NCI-H1092 treated with DMSO at 0.1 percent for 48 hours (cell line): ENCODE data around the gene ELAVL1.

Experiments used
- DNase-seq: peaks from one replicate; lab custom pipeline; 2025; lab: John Stamatoyannopoulos, UW

Gene ELAVL1

DNA sequence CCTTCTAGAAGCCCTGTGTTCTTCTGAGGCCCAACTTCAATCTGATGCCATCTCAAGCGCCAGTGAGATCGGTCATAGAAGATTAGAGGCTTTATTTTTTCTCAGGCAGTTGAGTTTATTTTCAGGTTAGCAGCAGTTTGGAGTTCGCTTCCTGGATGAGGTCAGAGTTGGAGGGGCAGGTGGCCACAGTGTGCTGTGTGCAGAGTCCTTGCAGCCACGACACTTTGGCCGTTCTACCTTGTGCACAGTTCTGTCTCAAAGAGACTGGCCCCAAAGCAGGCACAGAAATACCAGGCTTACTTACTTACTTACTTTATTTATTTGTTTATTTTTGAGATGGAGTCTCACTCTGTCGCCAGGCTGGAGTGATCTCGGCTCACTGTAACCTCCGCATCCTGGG, 15.9 kb upstream of the ELAVL1 start:
- DNase-seq = no peak

DNA sequence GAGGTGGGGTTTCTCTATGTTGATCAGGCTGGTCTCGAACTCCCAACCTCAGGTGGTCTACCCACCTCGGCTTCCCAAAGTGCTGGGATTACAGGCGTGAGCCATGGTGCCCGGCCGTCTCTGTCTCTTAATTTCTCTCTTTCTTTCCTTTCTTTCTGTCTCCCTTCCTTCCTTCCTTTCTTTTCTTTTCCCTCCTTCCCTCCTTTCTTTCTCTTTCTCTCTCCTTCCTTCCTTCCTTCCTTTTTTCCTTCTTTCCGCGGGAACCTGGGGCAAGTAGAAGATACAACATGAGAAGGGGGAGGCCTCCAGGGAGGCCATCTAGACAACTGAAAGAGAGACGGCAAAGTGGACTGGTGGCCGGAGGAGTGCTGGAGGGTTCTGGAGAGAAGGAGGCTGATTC, 15.2 kb upstream of the ELAVL1 start:
- no peak for DNase-seq

GRCh38 chr19:8017808-8018207, 12.4 kb upstream of the ELAVL1 start:
- DNase-seq = no peak

DNA sequence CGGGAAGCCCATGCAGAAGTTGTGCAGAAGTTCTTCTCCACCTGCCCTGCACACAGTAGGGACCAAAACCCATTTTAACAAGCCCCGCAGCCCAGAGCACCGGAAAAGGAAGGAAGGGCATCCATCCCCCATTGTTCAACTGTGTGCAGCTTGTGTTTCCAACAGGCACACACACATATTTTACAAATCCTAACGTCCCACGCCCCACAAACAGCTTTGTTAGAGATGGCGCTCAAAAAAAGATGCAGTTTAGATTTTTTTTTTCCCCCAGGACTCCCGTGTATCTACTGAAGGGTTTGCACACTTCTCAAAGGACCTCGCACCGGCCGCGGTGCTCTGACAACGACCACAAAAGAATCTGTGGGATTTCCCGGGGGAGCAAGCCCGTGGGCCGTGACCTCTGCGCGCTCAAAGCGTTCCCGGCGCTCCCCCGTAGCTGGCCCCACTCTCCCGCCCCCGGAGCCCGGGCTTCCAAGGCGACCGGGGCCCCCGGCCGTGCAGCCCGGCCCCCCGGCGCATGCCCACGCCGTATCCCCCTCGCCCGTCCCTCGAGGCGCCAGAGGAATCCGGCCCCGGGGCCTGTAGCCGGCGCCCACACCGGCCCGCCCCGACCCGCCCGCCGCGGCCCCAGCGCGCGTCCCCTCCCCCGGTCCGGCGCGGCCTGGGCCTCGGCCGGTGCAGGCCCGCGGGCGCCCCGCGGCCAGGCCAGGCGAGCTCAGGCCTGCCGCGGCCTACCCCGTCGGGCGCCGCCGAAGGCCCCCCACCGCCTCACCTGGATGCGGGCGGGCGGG, 523 bp downstream of the ELAVL1 start:
- no peak for DNase-seq

DNA sequence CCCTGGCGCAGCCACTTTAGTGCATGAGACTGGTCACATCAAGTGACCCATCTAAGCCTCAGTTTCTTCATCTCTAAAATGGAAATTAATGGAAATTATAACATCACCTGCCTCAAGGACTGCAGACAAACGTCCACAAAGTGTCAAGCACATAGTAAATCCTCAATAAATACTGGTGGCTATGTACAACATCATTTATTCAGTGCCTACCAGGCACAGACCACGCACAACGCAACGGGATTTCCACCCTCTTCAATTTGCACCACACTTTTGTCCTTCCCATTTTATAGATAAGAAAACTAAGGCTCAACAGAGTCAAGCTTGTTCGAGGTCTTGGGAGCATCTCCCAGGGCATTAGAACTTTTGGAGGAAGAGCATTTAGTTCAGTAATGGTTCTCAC, 1.4 kb downstream of the ELAVL1 start:
- no peak for DNase-seq

- DNase-seq = peak; percentile 43
Observed at GRCh38 chr19:8001995-8002849, 3.2 kb downstream of the ELAVL1 start.

- DNase-seq = no peak
Observed at GRCh38 chr19:8001651-8001994, 3.8 kb downstream of the ELAVL1 start.

GRCh38 chr19:8000298-8001038, 5.0 kb downstream of the ELAVL1 start:
- no peak for DNase-seq

- no peak for DNase-seq
Observed at GRCh38 chr19:7999376-7999775, 6.1 kb downstream of the ELAVL1 start.

DNA sequence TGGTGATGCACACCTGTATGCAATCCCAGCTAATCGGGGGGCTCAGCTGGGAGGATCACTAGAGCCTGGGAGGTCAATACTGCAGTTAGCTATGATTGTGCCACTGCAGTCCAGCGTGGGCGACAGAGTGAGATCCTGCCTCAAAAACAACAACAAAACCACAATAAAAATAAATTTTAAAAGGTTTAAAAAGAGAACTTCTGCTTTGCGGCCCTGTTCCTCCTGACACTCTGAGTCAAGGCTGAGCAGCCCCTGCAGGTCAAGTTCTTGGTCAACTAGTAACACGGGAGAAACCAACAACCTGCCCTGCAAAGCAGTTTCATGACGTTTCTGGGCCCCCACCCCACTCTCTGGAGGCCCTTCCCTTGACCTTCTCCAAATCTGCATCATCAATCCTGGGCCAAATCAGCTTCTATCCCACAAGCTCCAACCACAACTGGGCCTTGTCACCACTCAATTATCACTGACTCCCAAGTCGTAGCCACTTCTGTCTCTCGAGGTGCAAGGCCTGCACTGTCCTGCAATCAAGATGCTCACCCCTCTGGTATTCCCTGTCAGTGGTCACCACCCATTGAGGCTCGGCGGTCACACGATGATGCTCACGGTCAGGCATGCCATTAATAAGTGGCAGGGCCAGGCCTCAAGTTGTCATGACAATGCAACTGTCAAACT, 7.5 kb downstream of the ELAVL1 start:
- DNase-seq = no peak

DNA sequence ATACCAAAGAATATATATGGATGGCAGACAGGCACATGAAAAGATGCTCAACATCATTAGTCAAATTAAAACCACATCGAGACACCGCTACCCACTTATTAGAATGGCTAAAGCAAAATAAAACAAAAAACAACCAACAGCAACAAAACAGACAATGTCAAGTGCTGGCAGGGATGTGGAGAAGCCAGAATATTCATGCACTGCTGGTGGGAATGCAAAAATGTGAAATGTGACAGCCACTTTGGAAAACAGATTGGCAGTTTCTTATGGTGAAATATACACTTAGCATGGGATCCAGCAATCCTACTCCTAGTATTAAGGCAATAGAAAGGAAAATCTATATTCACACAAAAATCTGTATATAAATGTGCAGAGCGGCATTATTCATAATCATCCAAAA, 8.6 kb downstream of the ELAVL1 start:
- no peak for DNase-seq

DNA sequence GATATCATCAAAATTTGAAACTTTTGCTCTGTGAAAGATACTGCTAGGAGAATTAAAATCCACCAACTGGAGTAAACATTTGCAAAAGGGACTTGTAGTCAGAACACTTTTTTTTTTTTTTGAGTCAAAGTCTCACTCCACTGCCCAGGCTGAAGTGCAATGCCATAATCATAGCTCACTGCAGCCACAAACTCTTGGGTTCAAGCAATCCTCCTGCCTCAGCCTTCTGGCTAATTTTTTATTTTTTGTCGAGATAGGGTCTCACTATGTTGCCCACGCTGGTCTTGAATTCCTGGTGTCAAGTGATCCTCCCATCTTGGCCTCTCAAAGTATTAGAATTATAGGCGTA, 9.7 kb downstream of the ELAVL1 start:
- no peak for DNase-seq

GRCh38 chr19:7994928-7995809, 10.3 kb downstream of the ELAVL1 start:
- DNase-seq = no peak

- no peak for DNase-seq
Observed at GRCh38 chr19:7994114-7994513, 11.3 kb downstream of the ELAVL1 start.

DNA sequence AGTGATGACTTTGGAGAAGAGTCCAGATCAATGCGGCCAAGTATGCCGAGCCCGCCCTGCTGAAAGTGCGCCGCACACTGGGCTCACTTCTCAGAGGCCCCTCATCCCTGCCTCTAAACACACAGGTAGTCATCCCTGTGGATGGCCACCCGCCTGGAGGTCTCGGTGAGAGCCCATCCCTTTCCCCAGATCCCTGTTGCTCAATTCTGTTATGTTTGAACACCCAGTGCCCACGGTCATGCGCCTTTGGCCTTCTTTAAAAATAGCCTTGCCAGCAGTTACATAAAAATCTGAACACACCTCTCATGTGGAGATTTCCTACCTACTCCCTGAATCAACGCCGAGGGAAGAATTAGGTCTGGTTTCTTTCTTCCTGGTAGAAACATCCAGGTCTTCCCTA, 11.9 kb downstream of the ELAVL1 start:
- DNase-seq = no peak

- DNase-seq = no peak
Observed at GRCh38 chr19:7992575-7992974, 12.9 kb downstream of the ELAVL1 start.

DNA sequence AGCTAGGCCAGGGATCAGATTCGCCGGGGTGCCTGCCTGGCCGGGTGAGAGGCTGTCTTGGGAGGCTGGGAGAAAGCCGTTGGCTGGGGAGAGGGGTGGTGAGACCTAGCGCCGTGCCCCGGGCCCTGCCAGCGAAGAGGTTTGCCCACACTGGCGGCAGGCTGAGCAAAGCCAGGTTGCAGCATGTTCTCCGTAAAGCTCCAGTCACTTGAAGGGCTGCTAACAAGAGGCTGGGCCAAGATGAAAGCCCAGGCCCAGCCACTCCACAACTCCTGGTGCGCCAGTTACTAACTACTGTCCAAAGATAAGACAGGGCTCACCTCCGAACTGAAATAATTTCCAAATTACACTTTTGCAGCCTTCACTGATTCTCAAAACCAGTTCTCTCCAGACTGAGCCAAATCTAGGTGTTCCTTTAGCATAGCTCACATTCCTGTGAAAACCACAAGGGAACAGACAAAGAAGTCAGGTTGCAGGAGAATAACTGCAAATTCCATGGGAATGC, 16.3 kb downstream of the ELAVL1 start:
- no peak for DNase-seq

- no peak for DNase-seq
Observed at GRCh38 chr19:7988307-7988706, 17.1 kb downstream of the ELAVL1 start.

DNA sequence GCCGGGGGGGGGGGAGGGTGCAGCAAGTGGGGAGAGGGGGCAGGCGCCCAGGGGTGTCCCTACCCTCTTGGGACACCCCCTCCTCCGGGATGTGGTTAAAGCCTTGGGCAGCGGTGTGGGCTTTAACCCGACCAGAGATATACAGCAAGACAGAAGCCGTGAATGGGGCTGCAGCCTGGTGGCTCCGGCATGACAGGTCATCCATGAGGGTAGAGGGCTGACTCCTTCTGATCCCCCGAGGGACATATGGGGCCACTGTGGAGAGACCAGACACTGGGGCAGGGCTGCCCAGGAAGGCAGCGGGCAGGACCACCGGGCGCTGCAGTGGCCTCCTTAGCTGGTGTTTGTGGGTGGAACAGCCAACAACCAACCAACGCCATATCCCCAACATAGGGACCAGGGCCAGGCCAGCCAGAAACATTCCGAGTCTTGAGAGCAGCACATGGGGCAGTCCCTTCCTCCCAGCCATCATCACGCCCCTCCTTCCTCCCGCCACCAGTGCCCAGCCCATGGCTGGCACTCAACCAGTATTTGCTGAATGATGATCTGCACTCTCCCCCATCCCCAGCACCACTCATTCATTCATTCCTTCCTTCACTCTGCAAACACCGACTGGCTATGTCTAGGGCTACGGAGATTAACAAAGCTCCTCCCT, 18.2 kb downstream of the ELAVL1 start:
- DNase-seq = no peak

DNA sequence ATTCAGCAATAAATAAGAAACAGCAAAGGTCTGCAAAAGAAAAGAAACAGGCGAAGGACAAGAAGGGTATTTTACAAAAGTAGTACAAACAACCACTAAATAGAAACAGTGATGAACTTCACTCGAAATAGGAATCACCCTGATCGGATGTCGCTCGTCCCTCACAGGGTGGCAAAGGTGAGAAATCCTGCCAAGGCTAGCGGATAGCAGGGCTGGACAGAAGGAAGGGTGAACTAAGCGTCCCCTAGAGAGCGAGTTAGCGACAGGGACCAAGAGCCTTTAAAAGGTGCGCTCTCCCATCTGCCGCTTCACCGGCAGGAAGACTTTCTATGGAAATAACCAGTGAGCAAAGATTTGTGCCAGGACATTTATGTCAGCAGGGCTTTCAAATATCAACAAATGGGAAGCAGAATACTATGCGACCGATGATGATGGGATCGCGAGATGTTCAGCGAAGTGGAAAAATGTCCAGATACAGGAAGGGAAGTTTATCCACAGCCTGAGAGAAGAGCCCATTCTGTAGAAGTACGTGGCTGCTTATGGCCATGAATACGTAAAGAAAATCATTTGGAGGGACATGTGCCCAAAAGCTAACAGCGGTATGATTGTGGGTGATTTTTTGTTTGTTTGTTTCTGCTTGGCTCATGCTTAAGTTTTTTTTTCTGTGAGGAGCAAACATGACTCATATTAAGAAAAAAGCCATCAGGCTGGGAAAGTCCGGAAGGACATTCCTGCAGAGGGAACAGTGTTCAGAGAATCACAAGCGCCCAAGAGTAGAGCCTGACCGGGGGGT, 18.9 kb downstream of the ELAVL1 start:
- DNase-seq = no peak
